Measurements from ENCODE around the gene PLEK. TPM values are rescaled to one million over a fixed set of nuclear protein-coding genes. Genes with fewer than 3 reads are reported as not detected.

PLEK gene
- total and polyA plus RNA-seq, 2 of the 13 experiments (the other 11 are each of a cell fraction or from before 2014, with no cell fraction given): not detected

DNA sequence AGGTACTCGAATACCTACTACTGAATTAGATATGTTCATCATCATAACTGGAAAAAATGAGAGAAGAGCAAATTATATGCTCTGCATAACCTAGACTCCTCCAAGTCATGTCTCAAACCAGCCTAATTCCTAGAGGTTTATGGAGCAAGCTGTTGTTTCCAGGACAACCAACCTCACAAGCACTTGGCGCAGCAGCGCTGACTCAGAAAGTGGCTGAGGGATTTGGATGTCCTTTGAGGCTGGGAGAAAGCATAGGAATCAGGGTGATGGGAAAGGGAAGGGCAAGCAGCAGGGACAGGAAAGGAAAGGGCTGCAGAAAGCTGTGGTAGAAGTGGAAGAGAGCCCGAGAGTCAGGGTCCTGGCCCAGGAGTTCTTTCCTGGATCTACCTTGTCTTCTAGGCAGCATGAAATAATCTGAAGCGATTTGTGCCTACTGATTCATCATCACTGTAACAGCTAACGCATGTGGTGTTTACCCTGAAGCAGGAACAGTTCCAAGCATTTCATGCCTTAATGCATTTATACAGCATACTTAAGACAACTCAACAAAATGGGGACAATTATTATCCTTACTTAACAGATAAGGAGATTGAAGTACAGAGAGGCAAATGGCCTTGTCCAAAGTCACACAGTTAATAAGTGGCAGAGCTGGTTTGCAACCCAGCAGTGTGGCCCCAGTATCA lies 3.7 kb downstream of the PLEK start:
- ATAC-seq (no peak), DNase-seq (ENCODE audit: low spot score) (no peak), FAIRE-seq (no peak)
- Histone ChIP-seq H3K27me3 (ENCODE audit: control insufficient read depth in 1 of 2, insufficient read depth in 2 of 2, low read length in 2 of 2) (peaks cover 0 to 8% of the 10 kb centered on the region in 2 experiments; a peak in 1 of 5 replicates), H3K9me3 (ENCODE audit: low read length) (no peaks in the 10 kb centered on the region), H3K9ac (ENCODE audit: insufficient read depth, low read depth, low read length) (no peak overlapping the region), H3K27ac (ENCODE audit: extremely low read length, insufficient read depth, low read length) (no peak overlapping the region), H3K36me3 (replicated peaks in 1 of 2; ENCODE audit: control insufficient read depth in 1 of 2, insufficient read depth in 2 of 2, low read length in 2 of 2) (no peaks in the 10 kb centered on the region), H4K20me1 (ENCODE audit: insufficient read depth, low read length) (no peaks in the 10 kb centered on the region), H3K4me3 (replicated peaks in 1 of 3; ENCODE audit: insufficient read depth in 1 of 3, low read depth in 2 of 3, low read length in 3 of 3) (no peak overlapping the region), H2AFZ (ENCODE audit: low read length) (no peak overlapping the region), H3K4me1 (ENCODE audit: insufficient read depth, low read length) (no peaks in the 10 kb centered on the region), H3K4me2 (ENCODE audit: low read depth, low read length) (no peak overlapping the region), H3K79me2 (ENCODE audit: insufficient read depth, low read length) (no peaks in the 10 kb centered on the region)
- CTCF ChIA-PET (ENCODE audit: low intra/inter-chr PET ratio, low total read pairs): no interaction called here
- no TSS peak for BruUV-seq (replicated peaks)
- POLR2A ChIA-PET: no interaction called here
- WGBS (ENCODE audit: low lambda C conversion rate): 64% methylated on average over 6 of the region's 6 CpGs
- TF ChIP-seq RARA (CRISPR knock-in tag; IDR thresholded peaks at IDR 0.05): no peak
- TF ChIP-seq, protein P1, sequence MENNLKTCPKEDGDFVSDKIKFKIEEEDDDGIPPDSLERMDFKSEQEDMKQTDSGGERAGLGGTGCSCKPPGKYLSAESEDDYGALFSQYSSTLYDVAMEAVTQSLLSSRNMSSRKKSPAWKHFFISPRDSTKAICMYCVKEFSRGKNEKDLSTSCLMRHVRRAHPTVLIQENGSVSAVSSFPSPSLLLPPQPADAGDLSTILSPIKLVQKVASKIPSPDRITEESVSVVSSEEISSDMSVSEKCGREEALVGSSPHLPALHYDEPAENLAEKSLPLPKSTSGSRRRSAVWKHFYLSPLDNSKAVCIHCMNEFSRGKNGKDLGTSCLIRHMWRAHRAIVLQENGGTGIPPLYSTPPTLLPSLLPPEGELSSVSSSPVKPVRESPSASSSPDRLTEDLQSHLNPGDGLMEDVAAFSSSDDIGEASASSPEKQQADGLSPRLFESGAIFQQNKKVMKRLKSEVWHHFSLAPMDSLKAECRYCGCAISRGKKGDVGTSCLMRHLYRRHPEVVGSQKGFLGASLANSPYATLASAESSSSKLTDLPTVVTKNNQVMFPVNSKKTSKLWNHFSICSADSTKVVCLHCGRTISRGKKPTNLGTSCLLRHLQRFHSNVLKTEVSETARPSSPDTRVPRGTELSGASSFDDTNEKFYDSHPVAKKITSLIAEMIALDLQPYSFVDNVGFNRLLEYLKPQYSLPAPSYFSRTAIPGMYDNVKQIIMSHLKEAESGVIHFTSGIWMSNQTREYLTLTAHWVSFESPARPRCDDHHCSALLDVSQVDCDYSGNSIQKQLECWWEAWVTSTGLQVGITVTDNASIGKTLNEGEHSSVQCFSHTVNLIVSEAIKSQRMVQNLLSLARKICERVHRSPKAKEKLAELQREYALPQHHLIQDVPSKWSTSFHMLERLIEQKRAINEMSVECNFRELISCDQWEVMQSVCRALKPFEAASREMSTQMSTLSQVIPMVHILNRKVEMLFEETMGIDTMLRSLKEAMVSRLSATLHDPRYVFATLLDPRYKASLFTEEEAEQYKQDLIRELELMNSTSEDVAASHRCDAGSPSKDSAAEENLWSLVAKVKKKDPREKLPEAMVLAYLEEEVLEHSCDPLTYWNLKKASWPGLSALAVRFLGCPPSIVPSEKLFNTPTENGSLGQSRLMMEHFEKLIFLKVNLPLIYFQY (CRISPR knock-in tag; IDR thresholded peaks at IDR 0.05; ENCODE audit: borderline replicate concordance): no peak
- no peak for TF ChIP-seq SETDB1 (CRISPR knock-in tag; IDR thresholded peaks at IDR 0.05; ENCODE audit: borderline replicate concordance)
- TF ChIP-seq, protein P2, sequence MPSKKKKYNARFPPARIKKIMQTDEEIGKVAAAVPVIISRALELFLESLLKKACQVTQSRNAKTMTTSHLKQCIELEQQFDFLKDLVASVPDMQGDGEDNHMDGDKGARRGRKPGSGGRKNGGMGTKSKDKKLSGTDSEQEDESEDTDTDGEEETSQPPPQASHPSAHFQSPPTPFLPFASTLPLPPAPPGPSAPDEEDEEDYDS (CRISPR knock-in tag; IDR thresholded peaks at IDR 0.05): no peak
- no peak for TF ChIP-seq ZEB1 (IDR thresholded peaks at IDR 0.05; ENCODE audit: insufficient replicate concordance, low read depth)
- no peak for TF ChIP-seq FOSL2 (CRISPR knock-in tag; IDR thresholded peaks at IDR 0.05)
- intact Hi-C loops (cut with micrococcal nuclease; ENCODE audit: unreplicated experiment) (no loop called here), in situ Hi-C loops (cut with HindIII; ENCODE audit: extremely low pct_ligation_motif_present, low pct_unique_long_range_greater_than_20kb) (no loop called here)

Data from HepG2 (cell line).